Endothelial cell of umbilical vein (primary cell): ENCODE measurements around the gene FILIP1. TPM values are rescaled to one million over a fixed set of nuclear protein-coding genes. Genes with fewer than 3 reads are reported as not detected.

ENCODE experiments used
- BruUV-seq: library from RNA; stranded (reverse); fragments of 400-500 nt; replicated peaks from 2 replicates; lab custom pipeline; 2021; lab: Mats Ljungman, UMichigan
- CTCF ChIA-PET: fragments of 300-600, 350-600 bp; sonication (Branson Sonifier 250); formaldehyde crosslinking; loops from one replicate; lab custom pipeline; 2021; ENCODE audit warnings: antibody characterized with exemption, inconsistent platforms; lab: Charles Lee
- POLR2A ChIA-PET: fragments of 300-600, 350-600 bp; sonication (Branson Sonifier 250); formaldehyde crosslinking; loops from one replicate; lab custom pipeline; 2021; ENCODE audit warnings: antibody characterized with exemption, inconsistent platforms; lab: Charles Lee
- DNase-seq: peaks from one replicate; pipeline ENCODE4 v3.0.0-alpha.2; 2011; ENCODE audit warnings: low read depth, low spot score
- FAIRE-seq: peaks from 2 replicates; lab custom pipeline; 2011; peaks lifted over from hg19 to GRCh38; lab: Jason Lieb, UNC
- H2AFZ ChIP-seq: 2 replicates; pipeline ENCODE4 v1.6.0; 2012; ENCODE audit warnings: low read depth, low read length, control low read depth, inconsistent platforms
- H3K27ac ChIP-seq: 2 replicates; pipeline ENCODE4 v1.5.1; 2011; ENCODE audit warnings: low read depth, mild to moderate bottlenecking, control low read depth, low read length, moderate library complexity; ENCODE audit not compliant: insufficient read depth
- H3K27me3 ChIP-seq, 2 experiments: 2 replicates each; pipeline versions ENCODE4 v1.6.0 to v1.6.1; 2011; ENCODE audit warnings: low read length in 2 of 2, mixed read lengths in 1 of 2; ENCODE audit not compliant: control insufficient read depth in 2 of 2, insufficient read depth in 2 of 2
- H3K36me3 ChIP-seq, 2 experiments: 2 replicates in 1 of 2; 3 replicates in 1 of 2; pipeline ENCODE4 v1.5.1; 2011; ENCODE audit warnings: low read length in 2 of 2, mild to moderate bottlenecking in 1 of 2, moderate library complexity in 1 of 2; ENCODE audit not compliant: control insufficient read depth in 2 of 2, insufficient read depth in 2 of 2; ENCODE audit errors: extremely low read depth in 1 of 2
- H3K4me1 ChIP-seq: 3 replicates; pipeline ENCODE4 v1.5.1; 2011; ENCODE audit warnings: mild to moderate bottlenecking, low read length; ENCODE audit not compliant: control insufficient read depth, insufficient read depth; ENCODE audit errors: extremely low read depth
- H3K4me2 ChIP-seq: 2 replicates; pipeline ENCODE4 v1.6.1; 2011; ENCODE audit warnings: low read length, control low read depth, mixed read lengths; ENCODE audit not compliant: insufficient read depth
- H3K4me3 ChIP-seq, 3 experiments: fragments of 200-600 bp in 1 of 3; sonication (generic), shearing (Covaris generic) in 1 of 3; replicated peaks in 1 of 3; 2 replicates each; pipeline ENCODE4 v1.5.1; 2011 to 2016; ENCODE audit warnings: control low read depth in 3 of 3, low read length in 3 of 3, mild to moderate bottlenecking in 2 of 3, inconsistent platforms in 1 of 3, low read depth in 1 of 3, moderate library complexity in 1 of 3; ENCODE audit not compliant: insufficient read depth in 1 of 3
- H3K79me2 ChIP-seq: 2 replicates; pipeline ENCODE4 v1.6.0; 2012; ENCODE audit warnings: low read length, inconsistent platforms; ENCODE audit not compliant: control insufficient read depth, insufficient read depth
- H3K9ac ChIP-seq: replicated peaks from 2 replicates; pipeline ENCODE3; 2011; ENCODE audit warnings: low read length, control low read depth; ENCODE audit not compliant: insufficient read depth; ENCODE audit errors: extremely low read depth
- H3K9me1 ChIP-seq: replicated peaks from 3 replicates; pipeline ENCODE4 v1.6.0; 2011; ENCODE audit warnings: mild to moderate bottlenecking, low read length; ENCODE audit not compliant: control insufficient read depth, insufficient read depth; ENCODE audit errors: extremely low read depth
- H3K9me3 ChIP-seq: replicated peaks from 2 replicates; pipeline ENCODE4 v1.5.1; 2012; ENCODE audit warnings: low read length, inconsistent platforms; ENCODE audit not compliant: control insufficient read depth, insufficient read depth
- H4K20me1 ChIP-seq: replicated peaks from 2 replicates; pipeline ENCODE3; 2011; ENCODE audit warnings: mild to moderate bottlenecking, low read length; ENCODE audit not compliant: control insufficient read depth, insufficient read depth; ENCODE audit errors: extremely low read depth
- EZH2 ChIP-seq: IDR thresholded peaks from 2 replicates; pipeline ENCODE4 v1.6.1; 2012; ENCODE audit warnings: borderline replicate concordance, low read depth, mild to moderate bottlenecking, moderate library complexity, low read length, inconsistent platforms; ENCODE audit not compliant: severe bottlenecking
- FOS ChIP-seq: IDR thresholded peaks from 2 replicates; pipeline ENCODE4 v1.6.1; 2011; ENCODE audit warnings: mild to moderate bottlenecking, low read length, moderate library complexity, borderline replicate concordance; ENCODE audit not compliant: insufficient read depth
- GATA2 ChIP-seq: IDR thresholded peaks from 2 replicates; pipeline ENCODE4 v1.7.0; 2011; ENCODE audit warnings: low read depth, mild to moderate bottlenecking, moderate library complexity, mixed read lengths, low read length; ENCODE audit not compliant: insufficient read length, insufficient read depth
- JUN ChIP-seq: IDR thresholded peaks from 2 replicates; pipeline ENCODE4 v1.6.1; 2011; ENCODE audit warnings: borderline replicate concordance, low read depth; ENCODE audit not compliant: insufficient read length, insufficient read depth
- MAX ChIP-seq: IDR thresholded peaks from 2 replicates; pipeline ENCODE4 v1.6.1; 2011; ENCODE audit not compliant: insufficient read depth, insufficient read length
- MYC ChIP-seq: IDR thresholded peaks from one replicate; pipeline ENCODE4 v1.6.1; 2011; ENCODE audit warnings: mild to moderate bottlenecking, low read depth, low read length
- POLR2A ChIP-seq: IDR thresholded peaks from 2 replicates; pipeline ENCODE4 v1.6.1; 2012; ENCODE audit warnings: low read depth, mild to moderate bottlenecking, control low read depth, low read length
- POLR2AphosphoS5 ChIP-seq: IDR thresholded peaks from 2 replicates; pipeline ENCODE4 v1.6.1; 2012; ENCODE audit warnings: low read depth, mild to moderate bottlenecking, control low read depth, low read length, moderate library complexity; ENCODE audit not compliant: insufficient read depth
- dilution Hi-C: fragments of 300-500 bp; cut with MboI; formaldehyde crosslinking; loops from one replicate; pipeline ENCODE4 v1.15.0; 2019; ENCODE audit warnings: low sequenced_read_pairs; ENCODE audit not compliant: extremely low pct_ligation_motif_present
- intact Hi-C: fragments of 100-400 bp; cut with micrococcal nuclease; formaldehyde crosslinking; loops from one replicate; pipeline ENCODE4 v1.10.0; 2022
- polyA plus RNA-seq, 4 experiments: library from polyadenylated mRNA; depleted of rRNA in 3 of 4; stranded (reverse) in 3 of 4; unstranded in 1 of 4; fragments of >200 nt; gene quantifications; 2 replicates each; pipeline versions ENCODE4 v1.2.1 to v1.2.3, GENCODE V29; 2011 to 2012; ENCODE audit warnings: missing spikeins in 1 of 4
- total RNA-seq: library from RNA; stranded (reverse); gene quantifications from 2 replicates; pipeline ENCODE4 v1.2.3, GENCODE V29; 2021
- TF ChIP-seq, protein P1 (sequence below), 2 donors: IDR thresholded peaks; 1 replicate in 1 of 2; 2 replicates in 1 of 2; pipeline ENCODE4 v1.5.1; 2011; ENCODE audit warnings: low read length in 2 of 2, mild to moderate bottlenecking in 2 of 2, moderate library complexity in 2 of 2, control low read depth in 1 of 2, inconsistent platforms in 1 of 2, low read depth in 1 of 2; ENCODE audit not compliant: insufficient read depth in 1 of 2; ENCODE audit errors: extremely low read depth in 1 of 2

The FILIP1 gene
- total and polyA plus RNA-seq, 2 donors (not counting 3 experiments of a cell fraction or from before 2014, with no cell fraction given): 2.8 to 13.7 TPM

- no peaks in the 10 kb centered on the region for H3K27me3 ChIP-seq
- H3K9me3 ChIP-seq: no peaks in the 10 kb centered on the region
- H3K9ac ChIP-seq: no peak overlapping the region
- no peaks in the 10 kb centered on the region for H3K9me1 ChIP-seq
- peak overlapping the region; percentile 34 for H2AFZ ChIP-seq
- H3K4me3 ChIP-seq: no peak overlapping the region
- BruUV-seq: no TSS peak
- no peak overlapping the region for H3K4me2 ChIP-seq
- CTCF ChIA-PET: no interaction called here
- H3K36me3 ChIP-seq: no peaks in the 10 kb centered on the region
- intact Hi-C loops: no loop called here
- POLR2A ChIA-PET: no interaction called here
- H4K20me1 ChIP-seq: no peaks in the 10 kb centered on the region
- DNase-seq (no peak), FAIRE-seq (no peak)
- H3K79me2 ChIP-seq: no peaks in the 10 kb centered on the region
- H3K4me1 ChIP-seq: peaks cover 26% of the 10 kb centered on the region
- dilution Hi-C loops: no loop called here
- no peak for TF ChIP-seq POLR2AphosphoS5
- no peak for TF ChIP-seq POLR2A
- no peak for TF ChIP-seq GATA2
- no peak for TF ChIP-seq JUN
- TF ChIP-seq, protein P1, sequence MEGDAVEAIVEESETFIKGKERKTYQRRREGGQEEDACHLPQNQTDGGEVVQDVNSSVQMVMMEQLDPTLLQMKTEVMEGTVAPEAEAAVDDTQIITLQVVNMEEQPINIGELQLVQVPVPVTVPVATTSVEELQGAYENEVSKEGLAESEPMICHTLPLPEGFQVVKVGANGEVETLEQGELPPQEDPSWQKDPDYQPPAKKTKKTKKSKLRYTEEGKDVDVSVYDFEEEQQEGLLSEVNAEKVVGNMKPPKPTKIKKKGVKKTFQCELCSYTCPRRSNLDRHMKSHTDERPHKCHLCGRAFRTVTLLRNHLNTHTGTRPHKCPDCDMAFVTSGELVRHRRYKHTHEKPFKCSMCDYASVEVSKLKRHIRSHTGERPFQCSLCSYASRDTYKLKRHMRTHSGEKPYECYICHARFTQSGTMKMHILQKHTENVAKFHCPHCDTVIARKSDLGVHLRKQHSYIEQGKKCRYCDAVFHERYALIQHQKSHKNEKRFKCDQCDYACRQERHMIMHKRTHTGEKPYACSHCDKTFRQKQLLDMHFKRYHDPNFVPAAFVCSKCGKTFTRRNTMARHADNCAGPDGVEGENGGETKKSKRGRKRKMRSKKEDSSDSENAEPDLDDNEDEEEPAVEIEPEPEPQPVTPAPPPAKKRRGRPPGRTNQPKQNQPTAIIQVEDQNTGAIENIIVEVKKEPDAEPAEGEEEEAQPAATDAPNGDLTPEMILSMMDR (IDR thresholded peaks at IDR 0.05; ENCODE audit: extremely low read depth in 1 of 2, insufficient read depth in 1 of 2, low read depth in 1 of 2, low read length in 2 of 2): no peak
- TF ChIP-seq FOS: no peak
- no peak for TF ChIP-seq MYC
- TF ChIP-seq EZH2: no peak
- no peak for TF ChIP-seq MAX
- no peak overlapping the region for H3K27ac ChIP-seq
Measured at GRCh38 chr6:75409928-75410327, 83.7 kb downstream of the FILIP1 start.
